ENCODE results near the gene OR56A5. TPM values are rescaled to one million over a fixed set of nuclear protein-coding genes. Genes with fewer than 3 reads are reported as not detected.
"Not testable (repeated sequence)": the region's sequence is repeated elsewhere in the genome, so short reads cannot be mapped to it uniquely, and the experiment has no call there.

Gene OR56A5
- total RNA-seq: not detected

DNA sequence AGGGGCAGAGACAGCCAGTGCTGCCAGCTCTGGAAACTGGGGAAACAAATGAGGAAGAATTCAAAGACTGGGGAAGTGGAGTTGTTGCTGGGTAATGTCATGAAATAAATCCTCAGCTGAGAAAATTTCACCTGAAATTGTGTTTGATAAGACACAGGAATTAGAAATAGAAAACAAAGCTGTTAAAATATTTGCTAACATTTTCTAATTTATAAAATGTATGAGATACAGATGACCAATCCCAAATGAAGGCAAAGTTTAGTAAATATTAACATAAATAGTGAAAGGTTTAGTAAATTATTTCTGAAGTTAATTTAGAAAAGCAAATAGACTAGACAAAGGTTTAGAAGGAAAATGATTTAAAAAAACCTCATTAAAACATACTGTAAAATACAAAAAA lies at the start of gene OR56A5:
OR56A5 (minus strand) TSS at position 101 of the 400 bp plus-strand sequence; CDS start at position 101, 0 bp downstream.
- no peak for DNase-seq (ENCODE audit: low spot score)

DNA sequence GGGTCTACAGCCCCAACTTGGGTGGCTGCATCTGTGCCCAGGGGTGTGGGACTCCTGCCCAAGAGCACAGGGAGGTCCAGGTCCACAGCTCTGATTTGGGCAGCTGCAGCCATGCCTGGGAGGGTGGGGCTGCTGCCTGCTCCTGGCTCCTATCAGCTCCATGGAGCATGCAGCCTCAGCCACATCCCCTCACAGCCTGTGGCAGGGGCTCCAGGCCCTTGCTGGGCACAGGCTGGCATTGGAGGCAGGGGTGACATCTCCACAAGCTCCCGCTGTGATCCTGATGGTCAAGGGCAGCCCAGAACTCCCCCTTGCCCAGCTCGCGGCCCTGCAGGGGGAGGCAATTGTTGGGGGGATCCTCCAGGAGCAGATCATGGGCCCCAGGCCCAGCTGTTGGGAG lies 44.7 kb upstream of the OR56A5 start:
- no peak for DNase-seq (ENCODE audit: low spot score)

GRCh38 chr11:6012035-6012668 lies 43.9 kb upstream of the OR56A5 start:
- DNase-seq (ENCODE audit: low spot score): no peak

DNA sequence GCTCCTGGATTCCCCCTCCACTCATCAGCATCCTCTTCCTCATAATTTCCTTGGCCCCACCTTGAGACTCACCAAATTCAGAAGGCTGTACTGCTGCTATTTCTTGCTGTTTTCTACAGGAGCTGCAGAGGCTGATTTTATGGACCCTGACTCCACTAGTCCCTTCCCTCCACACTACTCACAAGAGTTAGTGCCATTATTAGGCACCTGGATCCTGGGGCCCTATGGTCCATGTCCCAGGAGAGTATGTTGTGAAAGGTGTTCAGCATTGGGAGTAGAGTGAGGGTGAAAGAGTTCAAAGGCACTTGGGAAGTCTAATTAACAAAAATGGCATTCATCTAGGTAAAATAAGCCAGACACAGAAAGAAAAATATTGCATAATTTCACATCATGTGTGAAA lies 38.6 kb upstream of the OR56A5 start, which contains the start of gene OR56A4:
OR56A4 (minus strand) TSS at position 101 of the 400 bp plus-strand sequence. CDS start 3,954 bp downstream, outside the sequence.
- DNase-seq (ENCODE audit: low spot score): no peak

DNA sequence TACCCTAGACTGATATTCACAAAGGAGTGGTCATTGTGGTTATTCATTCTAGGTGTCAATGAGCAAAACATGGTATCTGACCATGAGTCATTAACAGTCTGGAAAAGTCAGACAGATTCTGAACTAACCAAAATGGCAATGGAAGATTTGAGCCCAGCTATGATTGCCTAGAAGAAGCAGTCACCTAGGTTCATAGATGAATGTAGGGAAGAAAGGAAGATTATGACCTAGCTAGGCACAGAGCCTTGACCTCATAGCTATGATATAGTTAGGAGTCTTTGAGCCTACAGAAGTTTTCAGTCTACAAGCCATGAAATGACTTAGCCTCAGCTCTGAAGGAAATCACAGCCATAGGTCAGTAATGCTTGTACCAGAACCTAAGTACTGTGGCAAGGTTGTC lies 38.1 kb upstream of the OR56A5 start:
- no peak for DNase-seq (ENCODE audit: low spot score)

- no peak for DNase-seq (ENCODE audit: low spot score)
Measured at GRCh38 chr11:6002202-6002699, 34.0 kb upstream of the OR56A5 start.

- DNase-seq (ENCODE audit: low spot score): no peak
Measured at GRCh38 chr11:5994791-5995190, 26.5 kb upstream of the OR56A5 start.

DNA sequence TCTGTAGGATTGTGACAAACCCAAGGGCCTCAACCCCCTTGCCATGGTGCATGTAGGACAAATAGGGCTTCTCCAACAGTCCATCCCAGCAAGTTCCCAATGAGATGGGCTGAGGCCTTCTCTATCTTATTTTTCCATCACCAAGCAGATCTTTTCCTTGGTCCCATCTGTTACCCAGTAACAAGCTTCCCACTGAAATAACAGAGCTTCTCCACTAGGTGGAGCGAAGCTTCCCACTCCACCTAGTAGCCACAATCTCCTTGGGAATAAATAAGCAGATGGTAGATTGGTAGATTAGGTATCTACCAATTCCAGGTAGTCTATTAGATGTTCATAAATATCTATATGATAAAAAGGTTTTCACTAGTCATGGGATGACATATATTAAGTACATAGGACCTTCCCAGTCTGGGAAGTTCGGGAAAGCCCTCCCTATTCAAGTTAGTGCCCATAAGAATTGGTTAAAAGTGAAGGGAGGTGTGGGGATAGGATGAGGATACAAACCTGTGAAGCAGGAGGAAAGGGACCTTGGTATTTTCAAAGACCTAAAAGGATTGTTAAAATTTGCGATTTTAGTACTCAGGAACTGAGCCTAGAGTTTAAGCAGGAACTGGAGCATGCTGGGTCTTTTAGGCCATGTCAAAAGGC lies 24.4 kb upstream of the OR56A5 start:
- no peak for DNase-seq (ENCODE audit: low spot score)

GRCh38 chr11:5992150-5992549 lies 23.9 kb upstream of the OR56A5 start:
- no peak for DNase-seq (ENCODE audit: low spot score)

DNA sequence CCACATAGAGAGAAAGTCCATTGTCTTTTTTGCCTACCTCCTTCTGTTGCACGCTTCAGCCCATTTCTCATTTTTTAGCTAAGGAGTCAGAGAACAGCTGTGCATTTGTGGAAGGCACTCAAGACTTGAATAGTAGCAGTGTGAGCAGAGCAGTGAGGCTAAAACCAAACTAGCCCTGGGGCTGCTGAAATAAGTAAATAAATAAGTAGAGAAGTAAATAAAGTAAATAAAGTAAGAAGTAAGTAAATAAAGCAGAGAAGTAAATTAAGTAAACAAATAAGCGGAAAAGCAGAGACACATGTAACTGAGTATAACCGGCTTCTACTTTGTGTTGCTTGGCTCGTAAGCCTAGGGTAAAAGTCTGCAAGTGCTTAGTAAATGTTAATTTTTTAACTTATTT lies 20.9 kb upstream of the OR56A5 start:
- no peak for DNase-seq (ENCODE audit: low spot score)

DNA sequence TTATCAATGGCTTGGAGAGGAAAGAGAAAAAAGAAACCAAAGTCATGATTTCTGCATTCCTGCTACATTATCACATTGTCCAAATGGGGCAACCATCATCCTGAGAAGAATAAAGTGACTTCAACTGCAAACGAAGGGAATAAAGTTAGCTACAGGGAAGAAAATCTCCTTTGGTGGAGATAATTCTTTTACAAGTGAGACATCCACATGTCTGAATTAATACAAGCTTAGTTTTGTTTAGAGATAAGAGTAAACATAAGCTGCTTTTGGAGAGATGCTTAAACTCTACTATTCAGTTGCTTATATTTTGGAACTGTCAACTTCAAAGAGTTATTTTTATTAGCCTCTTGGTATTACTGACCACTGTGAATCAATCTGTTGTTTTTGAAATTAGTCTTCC lies 18.6 kb upstream of the OR56A5 start, which contains the start of gene OR52L1:
OR52L1 (minus strand) TSS at position 101 of the 400 bp plus-strand sequence; CDS start at position 46, 55 bp downstream.
- no peak for DNase-seq (ENCODE audit: low spot score)

GRCh38 chr11:5983443-5983842 lies 15.1 kb upstream of the OR56A5 start:
- DNase-seq (ENCODE audit: low spot score): no peak

DNA sequence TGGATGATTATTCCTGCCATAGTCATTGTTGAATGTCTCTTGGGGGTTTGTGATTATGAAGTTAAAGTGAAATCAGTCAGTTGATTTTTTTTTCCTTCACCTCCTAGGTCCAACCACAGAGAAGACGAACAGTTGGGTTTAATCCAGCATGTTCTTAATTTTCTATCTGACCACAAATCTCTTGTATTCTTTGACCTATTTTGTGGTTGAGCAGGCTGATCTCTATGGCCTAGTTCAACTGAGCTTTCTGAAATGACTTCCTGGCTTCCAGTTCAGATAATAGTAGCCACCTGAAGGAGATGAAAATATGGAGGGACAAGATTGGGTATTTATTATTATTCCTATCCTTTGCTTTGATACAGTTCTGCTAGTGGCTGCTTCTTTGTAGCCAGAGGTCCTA lies 5.2 kb upstream of the OR56A5 start:
- no peak for DNase-seq (ENCODE audit: low spot score)

DNA sequence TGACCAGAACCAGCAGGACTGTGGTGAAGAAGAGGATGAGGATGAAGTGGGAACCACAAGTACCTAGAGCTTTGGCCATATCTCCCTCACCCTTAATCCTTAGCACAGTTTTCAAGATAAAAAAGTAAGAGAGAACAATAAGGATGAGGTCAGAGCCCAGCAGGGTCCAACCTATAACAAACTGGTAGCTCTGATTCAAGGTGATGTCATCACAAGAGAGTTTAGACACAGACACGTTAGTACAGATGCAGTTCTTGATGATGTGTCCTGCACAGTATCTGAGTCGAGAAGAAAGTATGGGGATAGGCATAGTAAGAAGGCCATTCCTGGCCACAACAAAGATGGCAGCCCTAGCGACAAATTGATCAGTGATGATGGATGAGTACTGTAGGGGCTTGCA lies 586 bp downstream of the OR56A5 start:
- no peak for DNase-seq (ENCODE audit: low spot score)

GRCh38 chr11:5966958-5967357 lies 1.3 kb downstream of the OR56A5 start:
- no peak for DNase-seq (ENCODE audit: low spot score)

DNA sequence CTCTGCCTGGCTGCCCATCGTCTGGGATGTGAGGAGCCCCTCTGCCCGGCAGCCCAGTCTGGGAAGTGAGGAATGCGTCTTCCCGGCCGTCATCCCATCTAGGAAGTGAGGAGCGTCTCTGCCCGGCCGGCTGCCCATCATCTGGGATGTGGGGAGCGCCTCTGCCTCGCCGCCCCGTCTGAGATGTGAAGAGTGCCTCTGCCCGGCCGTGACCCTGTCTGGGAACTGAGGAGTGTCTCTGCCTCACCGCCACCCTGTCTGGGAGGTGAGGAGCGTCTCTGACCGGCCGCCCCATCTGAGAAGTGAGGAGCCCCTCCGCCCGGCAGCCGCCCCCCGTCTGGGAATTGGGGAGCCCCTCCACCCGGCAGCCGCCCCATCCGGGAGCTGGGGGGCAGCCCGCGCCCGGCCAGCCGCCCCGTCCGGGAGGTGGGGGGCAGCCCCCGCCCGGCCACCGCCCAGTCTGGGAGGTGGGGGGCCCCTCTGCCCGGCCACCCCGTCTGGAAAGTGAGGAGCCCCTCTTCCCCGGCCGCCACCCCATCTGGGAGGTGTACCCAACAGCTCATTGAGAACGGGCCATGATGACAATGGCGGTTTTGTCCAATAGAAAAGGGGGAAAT lies 7.5 kb downstream of the OR56A5 start:
- DNase-seq (ENCODE audit: low spot score): not testable (repeated sequence)

- DNase-seq (ENCODE audit: low spot score): no peak
Measured at GRCh38 chr11:5955586-5955985, 12.7 kb downstream of the OR56A5 start.

- no peak for DNase-seq (ENCODE audit: low spot score)
Measured at GRCh38 chr11:5941951-5942350, 26.3 kb downstream of the OR56A5 start, which contains the start of gene OR56A3. Gene OR56A3 (plus strand): TSS chr11:5942251. CDS start chr11:5947347, 5,096 bp downstream.

DNA sequence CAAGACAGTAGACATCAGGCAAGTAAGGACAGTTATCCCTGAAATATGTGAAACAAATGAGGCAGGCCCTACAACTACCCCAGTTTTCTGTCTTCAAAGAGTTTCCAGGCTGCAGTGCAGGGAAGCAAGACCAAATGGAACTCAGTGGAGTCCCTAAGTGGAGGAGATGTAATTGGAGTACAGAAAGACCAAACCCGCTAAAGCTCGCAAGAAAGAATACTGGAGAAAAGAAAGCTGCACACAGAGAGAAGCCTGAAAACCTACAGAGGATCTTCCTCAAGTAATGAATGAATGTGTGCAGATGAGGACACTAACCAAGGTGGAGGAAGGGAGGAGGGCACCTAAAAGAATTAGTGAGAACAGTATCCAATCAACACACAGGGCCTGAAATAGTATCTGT lies 27.5 kb downstream of the OR56A5 start:
- DNase-seq (ENCODE audit: low spot score): no peak

GRCh38 chr11:5938603-5938965 lies 29.7 kb downstream of the OR56A5 start:
- DNase-seq (ENCODE audit: low spot score): no peak

GRCh38 chr11:5937868-5938602 lies 30.3 kb downstream of the OR56A5 start:
- DNase-seq (ENCODE audit: low spot score): no peak

- no peak for DNase-seq (ENCODE audit: low spot score)
Measured at GRCh38 chr11:5933116-5933515, 35.2 kb downstream of the OR56A5 start.
